Transverse colon (tissue), 4 donors: ENCODE results near the gene BRD3. TPM values are rescaled to one million over a fixed set of nuclear protein-coding genes. Genes with fewer than 3 reads are reported as not detected.

ENCODE experiments used
- DNase-seq: peaks from one replicate; pipeline ENCODE4 v3.0.0-alpha.2; 2019
- H3K27ac ChIP-seq, 4 donors: fragments of 200-600 bp; sonication (generic); 2 replicates each; pipeline ENCODE4 v1.5.1; 2016 to 2018; ENCODE audit warnings: inconsistent platforms in 4 of 4
- H3K27me3 ChIP-seq: fragments of 200-600 bp; sonication (generic); 2 replicates; pipeline ENCODE4 v1.5.1; 2017; ENCODE audit warnings: inconsistent platforms
- H3K36me3 ChIP-seq, 4 donors: fragments of 200-600 bp; sonication (generic); 2 replicates each; pipeline ENCODE4 v1.5.1; 2017 to 2019; ENCODE audit warnings: inconsistent platforms in 4 of 4
- H3K4me1 ChIP-seq, 4 donors: fragments of 200-600 bp; sonication (generic); 2 replicates each; pipeline ENCODE4 v1.5.1; 2017 to 2020; ENCODE audit warnings: inconsistent platforms in 4 of 4
- H3K4me3 ChIP-seq, 4 donors: fragments of 200-600 bp; sonication (generic); 1 replicate in 1 of 4; 2 replicates in 3 of 4; pipeline versions ENCODE4 v1.5.1 to v1.6.1; 2017 to 2019; ENCODE audit warnings: inconsistent platforms in 4 of 4
- H3K9me3 ChIP-seq, 2 donors: fragments of 200-600 bp; sonication (generic); 2 replicates each; pipeline ENCODE4 v1.5.1; 2017 to 2019; ENCODE audit warnings: inconsistent platforms in 2 of 2
- CTCF ChIP-seq, 5 experiments: fragments of 200-600 bp in 3 of 5; fragments of 450-650 bp in 2 of 5; sonication (generic) in 3 of 5; IDR thresholded peaks; 1 replicate in 2 of 5; 2 replicates in 3 of 5; pipeline ENCODE4 v1.5.1; 2016 to 2017; ENCODE audit warnings: antibody characterized with exemption in 5 of 5, inconsistent platforms in 3 of 5, mild to moderate bottlenecking in 2 of 5, moderate library complexity in 1 of 5
- EP300 ChIP-seq: sonication (generic); formaldehyde crosslinking; IDR thresholded peaks from one replicate; pipeline ENCODE4 v1.6.1; 2017; ENCODE audit warnings: antibody characterized with exemption, low read depth
- POLR2A ChIP-seq: fragments of 450-650 bp; IDR thresholded peaks from one replicate; pipeline ENCODE4 v1.6.1; 2016; ENCODE audit warnings: antibody characterized with exemption, mild to moderate bottlenecking, moderate library complexity
- POLR2AphosphoS5 ChIP-seq, 3 donors: sonication (generic); formaldehyde crosslinking; IDR thresholded peaks; one replicate each; pipeline ENCODE4 v1.6.1; 2016; ENCODE audit warnings: antibody characterized with exemption in 3 of 3
- WGBS, 2 donors: methylation state at CpG; one replicate each; pipeline ENCODE4 v1.1.5; 2018; ENCODE audit warnings: low coverage in 1 of 2; 5-methylcytosine and 5-hydroxymethylcytosine counted together
- in situ Hi-C, 4 donors: fragments of 200-750 bp; cut with MboI; loops; one replicate each; pipeline versions ENCODE4 v1.15.0 to v1.15.1; 2017; ENCODE audit warnings: low sequenced_read_pairs in 3 of 4, low pct_ligation_motif_present in 1 of 4, low pct_unique_long_range_greater_than_20kb in 1 of 4
- intact Hi-C: fragments of 100-400 bp; cut with DNase I; formaldehyde crosslinking; loops from one replicate; pipeline ENCODE4 v1.15.1; 2023; ENCODE audit warnings: low total_unique reads
- total RNA-seq, 4 donors: library from RNA; depleted of rRNA; stranded (reverse); fragments of >200 nt; gene quantifications; one replicate each; pipeline ENCODE4 v1.1.0, GENCODE V29; 2016

BRD3 gene
- total RNA-seq, 4 donors from 2014 or later: 14.5 to 21.3 (median 17.2) TPM

GRCh38 chr9:134033516-134034214, 34.2 kb downstream of the BRD3 start:
- TF ChIP-seq CTCF (IDR thresholded peaks at IDR 0.05): no peak
- Histone ChIP-seq H3K9me3 (no peaks in the 10 kb centered on the region), H3K27me3 (no peaks in the 10 kb centered on the region), H3K27ac (no peak overlapping the region), H3K36me3 (peaks cover 0 to 43% (median 15%) of the 10 kb centered on the region in 4 donors), H3K4me1 (no peaks in the 10 kb centered on the region), H3K4me3 (no peak overlapping the region)
- intact Hi-C loops (no loop called here), in situ Hi-C loops (no loop called here)
- no peak for DNase-seq
- 91 to 95% methylated on average over 12 to 26 of the region's 26 CpGs for WGBS, 2 donors

- Histone ChIP-seq H3K4me1 (no peaks in the 10 kb centered on the region), H3K27ac (no peak overlapping the region), H3K4me3 (no peak overlapping the region), H3K36me3 (peaks cover 0 to 43% (median 15%) of the 10 kb centered on the region in 4 donors), H3K27me3 (no peaks in the 10 kb centered on the region), H3K9me3 (no peaks in the 10 kb centered on the region)
- in situ Hi-C loops: no loop called here
- DNase-seq: no peak
- 91 to 93% methylated on average over 23 to 40 of the region's 40 CpGs for WGBS, 2 donors
- intact Hi-C loops: no loop called here
- TF ChIP-seq EP300 (no peak), POLR2AphosphoS5 (IDR thresholded peaks at IDR 0.05) (no peak), CTCF (IDR thresholded peaks at IDR 0.05) (no peak), POLR2A (no peak)
Measured at GRCh38 chr9:134032456-134033222, 35.2 kb downstream of the BRD3 start.

GRCh38 chr9:134031783-134032182, 36.0 kb downstream of the BRD3 start:
- in situ Hi-C loops: no loop called here
- peaks cover 0 to 43% (median 15%) of the 10 kb centered on the region in 4 donors for H3K36me3 ChIP-seq
- no peak overlapping the region for H3K4me3 ChIP-seq

More at GRCh38 chr9:134031783-134032182, 36.0 kb downstream of the BRD3 start:
- WGBS, 2 donors: 92% methylated on average over 14 of the region's 14 CpGs; no CpG with 5 or more reads in 1 of the 2 donors
- no peak for DNase-seq
- TF ChIP-seq CTCF (IDR thresholded peaks at IDR 0.05) (no peak), POLR2AphosphoS5 (IDR thresholded peaks at IDR 0.05) (no peak), EP300 (no peak), POLR2A (no peak)
- Histone ChIP-seq H3K9me3 (no peaks in the 10 kb centered on the region), H3K27me3 (no peaks in the 10 kb centered on the region), H3K4me1 (no peaks in the 10 kb centered on the region), H3K27ac (no peak overlapping the region)
- intact Hi-C loops: no loop called here
